GM12892 (cell line): ENCODE measurements around the gene TEX36.

ENCODE experiments used
- POLR2A ChIP-seq: IDR thresholded peaks from 2 replicates; pipeline ENCODE4 v1.6.1; 2011; ENCODE audit warnings: low read depth, low read length, control low read depth
- POLR2AphosphoS5 ChIP-seq: IDR thresholded peaks from 2 replicates; pipeline ENCODE4 v1.6.1; 2011; ENCODE audit warnings: low read depth, low read length, control low read depth

- TF ChIP-seq POLR2A (no peak), POLR2AphosphoS5 (no peak)
Observed at GRCh38 chr10:125700355-125700911, 17.5 kb upstream of the TEX36 start.
